Psoas muscle (tissue), 8 donors: ENCODE results near the gene HIRA. TPM values are rescaled to one million over a fixed set of nuclear protein-coding genes. Genes with fewer than 3 reads are reported as not detected.

Source experiments
- ATAC-seq, 4 donors: fragments of 200-7000 bp; cut with Tn5 transposase; one replicate each; pipeline ENCODE4 v1.9.1; 2020; ENCODE audit warnings: moderate library complexity in 3 of 4, mild to moderate bottlenecking in 2 of 4
- DNase-seq, 2 donors: peaks; one replicate each; pipeline ENCODE4 v3.0.0-alpha.2; 2020
- H3K27ac ChIP-seq: fragments of 200-600 bp; one replicate; pipeline ENCODE4 v1.8.0; 2022
- H3K27me3 ChIP-seq, 3 donors: fragments of 200-600 bp in 1 of 3; one replicate each; pipeline versions ENCODE4 v1.6.1 to v1.8.0; 2013 to 2022; ENCODE audit warnings: low read length in 2 of 3, mild to moderate bottlenecking in 2 of 3, moderate library complexity in 1 of 3; ENCODE audit not compliant: insufficient read depth in 3 of 3
- H3K36me3 ChIP-seq, 2 donors: fragments of 200-600 bp in 1 of 2; one replicate each; pipeline versions ENCODE4 v1.6.1 to v1.8.0; 2013 to 2022; ENCODE audit warnings: low read depth in 1 of 2, mild to moderate bottlenecking in 1 of 2, moderate library complexity in 1 of 2; ENCODE audit not compliant: insufficient read depth in 1 of 2
- H3K4me1 ChIP-seq: fragments of 200-600 bp; one replicate; pipeline ENCODE4 v1.8.0; 2022
- H3K4me3 ChIP-seq: fragments of 200-600 bp; one replicate; pipeline ENCODE4 v1.8.0; 2022; ENCODE audit warnings: mild to moderate bottlenecking
- H3K9me3 ChIP-seq: fragments of 200-600 bp; one replicate; pipeline ENCODE4 v1.8.0; 2022
- CTCF ChIP-seq: fragments of 200-600 bp; IDR thresholded peaks from one replicate; pipeline ENCODE4 v1.8.0; 2022; ENCODE audit warnings: antibody characterized with exemption
- WGBS, 3 donors: extraction: QIAGEN DNeasy Blood & Tissue Kit; methylation state at CpG; one replicate each; pipeline versions ENCODE4 v1.1.6 to v1.1.7; 2013; 5-methylcytosine and 5-hydroxymethylcytosine counted together
- intact Hi-C, 2 donors: fragments of 100-400 bp; cut with DNase I; formaldehyde crosslinking; loops; one replicate each; pipeline versions ENCODE4 v1.11.0 to v1.14.2; 2022
- polyA plus RNA-seq, 3 donors: library from polyadenylated mRNA; stranded (reverse); fragments of 200-250 nt; gene quantifications; one replicate each; pipeline ENCODE4 v1.2.3, GENCODE V29; 2013
- total RNA-seq, 4 donors: library from RNA; stranded (reverse); fragmentation: NEBNext Ultra II Directional in 2 of 4; extraction: Animal tissue kit (Norgen Biotek cat#: 25700) in 2 of 4; gene quantifications; one replicate each; pipeline versions ENCODE4 v1.2.1 to v1.2.4, GENCODE V29; 2021 to 2023
- donor health status: healthy with polysubstance abuse.
- donor health status: DM: no; HTN: no; CAD: no; lungs with moderate emphysema.
- donor health status: Bipolar disorder and iron deficiency.
- donor health status: healthy.
- donor health status: DM: yes; HTN: yes; CAD: no.
- donor health status: DM: no; HTN: no; CAD: no.
- donor health status: DM: no; HTN: no; CAD: no.
- donor health status: DM: yes; HTN: yes; CAD: no.

HIRA gene
- total and polyA plus RNA-seq, 7 donors: 12.3 to 32.7 (median 17.2) TPM

GRCh38 chr22:19396561-19396933 lies 35.0 kb downstream of the HIRA start:
- Histone ChIP-seq H3K27ac (no peak overlapping the region), H3K4me3 (no peak overlapping the region), H3K36me3 (peaks cover 0 to 94% of the 10 kb centered on the region in 2 donors), H3K9me3 (no peaks in the 10 kb centered on the region), H3K27me3 (no peaks in the 10 kb centered on the region), H3K4me1 (no peaks in the 10 kb centered on the region)
- 74 to 82% (median 76%) methylated on average over 6 of the region's 6 CpGs for WGBS, 3 donors
- TF ChIP-seq CTCF: no peak
- intact Hi-C loops: no loop called here
- no peak for DNase-seq
- ATAC-seq: no peak

- Histone ChIP-seq H3K9me3 (no peaks in the 10 kb centered on the region), H3K4me1 (peaks cover 6% of the 10 kb centered on the region), H3K27ac (no peak overlapping the region), H3K27me3 (no peaks in the 10 kb centered on the region), H3K4me3 (no peak overlapping the region), H3K36me3 (peaks cover 0 to 87% of the 10 kb centered on the region in 2 donors)
- DNase-seq (no peak), ATAC-seq (no peak)
- TF ChIP-seq CTCF: no peak
- 93 to 96% (median 96%) methylated on average over 4 of the region's 4 CpGs for WGBS, 3 donors
- intact Hi-C loops: no loop called here
Observed at GRCh38 chr22:19395276-19395675, 36.3 kb downstream of the HIRA start.

- ATAC-seq: no peak
- no peaks in the 10 kb centered on the region for H3K27me3 ChIP-seq
- 92 to 95% (median 93%) methylated on average over 8 of the region's 8 CpGs for WGBS, 3 donors
- H3K36me3 ChIP-seq: peaks cover 0 to 87% of the 10 kb centered on the region in 2 donors
- H3K4me3 ChIP-seq: no peak overlapping the region
- no peak for TF ChIP-seq CTCF
- peaks cover 6% of the 10 kb centered on the region for H3K4me1 ChIP-seq
- no peaks in the 10 kb centered on the region for H3K9me3 ChIP-seq
- intact Hi-C loops: no loop called here
- no peak overlapping the region for H3K27ac ChIP-seq
- DNase-seq: no peak
Observed at GRCh38 chr22:19394274-19395050, 37.1 kb downstream of the HIRA start.

- no peak for TF ChIP-seq CTCF
- intact Hi-C loops: no loop called here
- no peak for ATAC-seq
- H3K9me3 ChIP-seq: no peaks in the 10 kb centered on the region
- peaks cover 6% of the 10 kb centered on the region for H3K4me1 ChIP-seq
- no peak for DNase-seq
- H3K27me3 ChIP-seq: no peaks in the 10 kb centered on the region
- H3K27ac ChIP-seq: no peak overlapping the region
- no peak overlapping the region for H3K4me3 ChIP-seq
- 82 to 94% (median 94%) methylated on average over 5 of the region's 5 CpGs for WGBS, 3 donors
- peaks cover 0 to 88% of the 10 kb centered on the region in 2 donors for H3K36me3 ChIP-seq
Observed at GRCh38 chr22:19393704-19394103, 37.8 kb downstream of the HIRA start.
